HG03039 (cell line): ENCODE data around the gene APOC1.
A peak's percentile ranks its signal among the peaks of the same experiment; 100 is the strongest.

Source experiments
- ATAC-seq: cut with Tn5 transposase; IDR thresholded peaks from one replicate; pipeline ENCODE4 v1.9.1; 2021; ENCODE audit warnings: mild to moderate bottlenecking, moderate library complexity; ENCODE audit not compliant: unreplicated experiment

Gene APOC1

DNA sequence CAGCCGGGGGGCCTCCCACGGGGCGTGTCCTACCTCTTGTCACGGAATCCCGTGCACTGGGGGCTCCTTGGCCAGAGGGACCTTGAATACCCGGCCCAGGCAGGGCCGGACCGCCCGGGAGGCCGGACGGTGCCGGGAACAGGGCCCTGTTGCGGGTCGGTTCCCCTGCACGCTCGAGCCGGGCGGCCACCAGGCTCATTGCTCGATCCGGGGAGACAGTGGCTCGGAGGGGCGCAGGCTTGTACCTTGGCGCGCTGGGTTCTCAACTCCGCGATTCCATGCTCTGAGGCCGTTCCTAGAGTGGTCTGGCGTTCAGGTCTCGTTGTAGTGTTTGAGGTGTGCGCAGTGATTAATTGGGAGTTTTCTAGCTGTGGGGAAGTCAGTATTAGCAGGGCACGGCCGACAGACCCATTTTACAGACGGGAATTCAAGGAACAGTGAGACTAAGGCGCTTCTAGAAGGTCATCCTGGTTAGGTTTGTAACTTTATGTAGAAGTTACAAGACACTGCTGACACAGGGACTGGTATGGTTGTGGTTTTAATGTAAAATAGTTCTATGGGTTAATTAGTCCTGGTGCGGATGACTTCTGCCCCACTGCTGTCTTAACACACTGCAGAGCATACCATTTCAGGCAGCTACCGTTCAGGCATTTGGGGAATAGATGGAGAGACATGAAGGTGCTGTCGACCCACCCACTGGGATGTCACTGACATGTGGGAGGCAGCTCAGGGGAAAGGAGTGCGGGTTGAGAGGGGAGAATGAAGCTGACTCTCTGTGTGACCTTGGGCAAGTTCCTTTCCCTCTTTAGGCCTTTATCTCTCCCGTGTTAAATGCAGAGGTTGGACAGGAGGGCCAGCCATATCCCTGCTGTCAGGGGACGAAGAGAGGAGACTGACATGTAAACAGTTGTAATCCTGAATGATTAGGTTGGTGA, 41.4 kb downstream of the APOC1 start:
- peak; percentile 25 for ATAC-seq

GRCh38 chr19:44957526-44957925, 43.1 kb downstream of the APOC1 start:
- ATAC-seq: no peak

DNA sequence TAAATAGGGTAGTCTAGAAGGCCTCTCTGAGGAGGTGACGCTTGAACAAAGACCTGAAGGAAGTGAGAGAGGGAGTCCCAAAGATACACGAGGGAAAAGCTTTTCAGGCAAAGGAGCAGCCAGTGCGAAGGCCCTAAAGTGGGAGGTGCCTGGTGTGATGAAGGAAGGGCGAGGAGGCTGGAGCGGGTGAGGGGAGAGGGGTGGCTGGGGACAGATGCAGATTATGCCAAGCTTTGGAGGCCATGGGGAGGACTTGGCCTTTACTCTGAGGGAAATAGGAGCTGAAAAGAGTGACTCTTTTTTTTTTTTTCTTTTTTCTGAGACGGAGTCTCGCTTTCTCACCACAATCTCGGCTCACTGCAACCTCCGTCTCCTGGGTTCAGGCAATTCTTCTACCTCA, 43.7 kb downstream of the APOC1 start:
- ATAC-seq: no peak

- no peak for ATAC-seq
Observed at GRCh38 chr19:44959691-44960090, 45.3 kb downstream of the APOC1 start.

DNA sequence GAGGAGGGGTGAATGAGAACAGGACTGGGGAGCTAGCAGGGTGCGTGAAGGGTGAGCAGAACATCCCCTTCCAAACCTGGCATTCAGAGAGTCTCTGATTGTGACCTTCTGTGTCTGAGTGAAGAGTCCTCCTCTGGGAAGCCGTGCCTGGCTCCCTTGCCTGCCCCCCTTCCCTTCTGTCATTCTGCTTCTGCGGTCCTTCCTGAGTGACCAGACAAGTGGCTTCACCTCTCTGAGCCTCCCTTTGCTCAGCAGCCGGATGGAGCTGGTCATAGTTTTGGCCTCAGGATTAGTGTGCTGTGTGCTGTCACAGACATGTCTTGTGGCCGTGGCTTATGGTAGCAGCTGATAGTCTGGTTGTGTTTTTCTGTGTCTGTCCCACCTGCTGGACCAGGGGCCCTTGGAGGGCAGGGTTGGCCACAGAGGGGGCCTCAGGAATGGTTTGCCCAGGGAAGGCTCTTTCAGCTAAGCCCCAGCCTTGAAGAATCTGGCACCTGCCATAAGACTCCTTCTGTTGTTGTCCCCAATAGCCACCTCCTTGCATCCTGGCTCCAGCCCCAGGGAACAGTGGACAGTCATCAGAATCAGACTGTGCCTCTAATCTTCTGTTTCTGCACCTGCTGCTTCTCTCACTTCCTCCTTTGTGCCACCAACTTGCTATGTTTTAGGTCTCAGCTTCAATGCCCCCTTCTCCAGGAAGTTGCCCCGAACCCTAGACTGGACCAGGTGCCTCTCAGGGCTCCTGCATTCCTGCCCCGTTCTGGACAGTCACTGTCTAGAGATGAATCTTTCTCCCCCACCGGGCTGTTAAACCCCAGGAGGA, 46.7 kb downstream of the APOC1 start:
- no peak for ATAC-seq

- ATAC-seq: no peak
Observed at GRCh38 chr19:44961821-44962220, 47.4 kb downstream of the APOC1 start.

DNA sequence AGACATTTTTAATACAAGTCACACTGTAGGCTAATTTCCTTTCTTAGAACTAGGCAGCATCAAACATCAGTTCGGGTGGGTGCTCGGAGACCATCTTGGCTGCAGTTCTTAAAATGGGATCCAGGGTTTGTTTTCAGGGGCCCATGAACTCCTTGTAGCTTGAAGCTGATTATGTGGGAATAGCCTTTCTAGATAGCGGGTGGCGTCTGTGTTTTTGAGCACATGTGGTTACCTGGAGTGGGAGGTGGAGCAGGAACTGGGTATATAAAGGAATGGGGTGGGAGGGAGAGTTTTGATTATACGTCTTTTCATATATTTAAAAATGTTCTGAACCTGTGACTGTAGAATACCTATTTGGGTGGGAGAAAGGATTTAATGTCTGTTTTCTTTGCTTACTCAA, 53.7 kb downstream of the APOC1 start:
- ATAC-seq: no peak

GRCh38 chr19:44968670-44969069, 54.3 kb downstream of the APOC1 start:
- ATAC-seq: no peak
